Astrocyte of the cerebellum (primary cell): Measurements from ENCODE around the gene TSKU.

Source experiments
- DNase-seq: peaks from one replicate; pipeline ENCODE4 v3.0.0-alpha.2; 2011; ENCODE audit warnings: low read depth
- H3K4me3 ChIP-seq: 2 replicates; pipeline ENCODE4 v1.5.1; 2011; ENCODE audit warnings: mild to moderate bottlenecking, low read depth, low read length, moderate library complexity
- CTCF ChIP-seq: IDR thresholded peaks from 2 replicates; pipeline ENCODE4 v1.5.1; 2012; ENCODE audit warnings: low read length, low read depth, moderate library complexity, mild to moderate bottlenecking; ENCODE audit errors: missing control alignments
- in situ Hi-C: cut with HindIII; loops from 2 replicates; pipeline ENCODE4 v1.10.0; 2017; ENCODE audit warnings: low sequenced_read_pairs

Gene TSKU

GRCh38 chr11:76792505-76793264 lies 9.5 kb downstream of the TSKU start:
- in situ Hi-C loops, result no loop called here
- H3K4me3 ChIP-seq, result no peak overlapping the region
- DNase-seq, result no peak
- no peak for TF ChIP-seq CTCF

- DNase-seq, result no peak
- H3K4me3 ChIP-seq, result no peak overlapping the region
- no peak for TF ChIP-seq CTCF
- in situ Hi-C loops, result no loop called here
These were observed 10.5 kb downstream of the TSKU start for GRCh38 chr11:76793391-76794291.

- no peak for DNase-seq
- H3K4me3 ChIP-seq, result no peak overlapping the region
- in situ Hi-C loops, result loop anchor here (5.0 kb wide), 3 partner anchors 43 to 87 kb away; no protein-coding TSS in a partner anchor
- no peak for TF ChIP-seq CTCF
These were observed 11.5 kb downstream of the TSKU start for GRCh38 chr11:76794371-76795289.

GRCh38 chr11:76795290-76795935 lies 12.3 kb downstream of the TSKU start:
- in situ Hi-C loops, result loop anchor here (5.0 kb wide), 3 partner anchors 42 to 88 kb away; no protein-coding TSS in a partner anchor
- no peak for DNase-seq
- H3K4me3 ChIP-seq, result no peak overlapping the region
- TF ChIP-seq CTCF, result no peak

GRCh38 chr11:76795936-76796441 lies 12.8 kb downstream of the TSKU start:
- TF ChIP-seq CTCF, result no peak
- DNase-seq, result no peak
- in situ Hi-C loops, result loop anchor here (5.0 kb wide), 3 partner anchors 41 to 89 kb away; no protein-coding TSS in a partner anchor
- no peak overlapping the region for H3K4me3 ChIP-seq
